Naive thymus-derived CD4-positive, alpha-beta T cell (primary cell): ENCODE data around the gene FUT4. TPM values are rescaled to one million over a fixed set of nuclear protein-coding genes. Genes with fewer than 3 reads are reported as not detected.
A peak's percentile ranks its signal among the peaks of the same experiment; 100 is the strongest.

Experiments
- ATAC-seq: fragments of 150-1000 bp; cut with Tn5 transposase; 2 replicates; pipeline ENCODE4 v1.10.0; 2021; ENCODE audit warnings: mild to moderate bottlenecking, moderate library complexity
- CTCF ChIA-PET: fragments of 350-600 bp; sonication (Branson Sonifier 250); formaldehyde crosslinking; loops from one replicate; lab custom pipeline; 2021; ENCODE audit warnings: antibody characterized with exemption; lab: Charles Lee
- POLR2A ChIA-PET: fragments of 350-600 bp; sonication (Branson Sonifier 250); formaldehyde crosslinking; loops from one replicate; lab custom pipeline; 2021; ENCODE audit warnings: antibody characterized with exemption, inconsistent platforms; lab: Charles Lee
- DNase-seq, 9 donors: peaks; one replicate each; pipeline versions ENCODE4 v3.0.0 to v3.0.0-alpha.2; 2020 to 2022; ENCODE audit warnings: mixed read lengths in 1 of 9
- H3K27ac ChIP-seq: one replicate; pipeline ENCODE4 v1.7.0; 2013; ENCODE audit warnings: mild to moderate bottlenecking, low read depth, low read length, moderate library complexity
- H3K27me3 ChIP-seq, 2 donors: one replicate each; pipeline ENCODE4 v1.7.0; 2013; ENCODE audit warnings: low read length in 2 of 2, mild to moderate bottlenecking in 2 of 2, moderate library complexity in 2 of 2; ENCODE audit not compliant: control insufficient read depth in 2 of 2, insufficient read depth in 2 of 2
- H3K36me3 ChIP-seq, 3 experiments: 1 replicate in 2 of 3; 2 replicates in 1 of 3; pipeline ENCODE4 v1.7.0; 2013; ENCODE audit warnings: low read length in 3 of 3, mild to moderate bottlenecking in 3 of 3, moderate library complexity in 1 of 3; ENCODE audit not compliant: insufficient read depth in 3 of 3, control insufficient read depth in 2 of 3
- H3K4me1 ChIP-seq, 2 donors: one replicate each; pipeline ENCODE4 v1.7.0; 2013; ENCODE audit warnings: low read length in 2 of 2, mild to moderate bottlenecking in 2 of 2, moderate library complexity in 1 of 2; ENCODE audit not compliant: control insufficient read depth in 2 of 2, insufficient read depth in 2 of 2
- H3K4me3 ChIP-seq: 2 replicates; pipeline ENCODE4 v1.7.0; 2013; ENCODE audit warnings: mild to moderate bottlenecking, low read length
- H3K9me3 ChIP-seq, 3 experiments: 1 replicate in 2 of 3; 2 replicates in 1 of 3; pipeline ENCODE4 v1.7.0; 2013; ENCODE audit warnings: low read length in 3 of 3; ENCODE audit not compliant: control insufficient read depth in 2 of 3
- H3K27ac Mint-ChIP-seq, 9 donors: one replicate each; pipeline ENCODE4 v1.8.0; 2020 to 2022; ENCODE audit warnings: mixed read lengths in 9 of 9, mild to moderate bottlenecking in 8 of 9, moderate library complexity in 5 of 9, inconsistent platforms in 2 of 9
- H3K27me3 Mint-ChIP-seq, 5 donors: one replicate each; pipeline ENCODE4 v1.8.0; 2021 to 2022; ENCODE audit warnings: mixed read lengths in 5 of 5, mild to moderate bottlenecking in 1 of 5
- H3K36me3 Mint-ChIP-seq, 5 donors: one replicate each; pipeline ENCODE4 v1.8.0; 2020 to 2022; ENCODE audit warnings: mixed read lengths in 5 of 5, mild to moderate bottlenecking in 3 of 5, inconsistent platforms in 1 of 5
- H3K4me1 Mint-ChIP-seq, 7 donors: one replicate each; pipeline ENCODE4 v1.8.0; 2020 to 2022; ENCODE audit warnings: mixed read lengths in 7 of 7, mild to moderate bottlenecking in 3 of 7, inconsistent platforms in 1 of 7
- H3K4me3 Mint-ChIP-seq, 10 donors: one replicate each; pipeline ENCODE4 v1.8.0; 2020 to 2022; ENCODE audit warnings: mild to moderate bottlenecking in 10 of 10, mixed read lengths in 10 of 10, moderate library complexity in 6 of 10, inconsistent platforms in 2 of 10
- H3K9me3 Mint-ChIP-seq, 11 donors: one replicate each; pipeline ENCODE4 v1.8.0; 2020 to 2022; ENCODE audit warnings: mixed read lengths in 11 of 11, mild to moderate bottlenecking in 4 of 11, inconsistent platforms in 1 of 11, moderate library complexity in 1 of 11
- intact Hi-C, 2 donors: fragments of 100-400 bp; cut with micrococcal nuclease; formaldehyde crosslinking; loops; one replicate each; pipeline ENCODE4 v1.15.1; 2023
- polyA plus RNA-seq, 2 donors: library from polyadenylated mRNA; unstranded; fragments of 300-500 nt; fragmentation: Illumina TruSeq; gene quantifications; one replicate each; pipeline ENCODE4 v1.2.3, GENCODE V29; 2021
- total RNA-seq, 6 experiments: library from RNA in 5 of 6; stranded (reverse) in 5 of 6; gene quantifications; 1 replicate in 5 of 6; 2 replicates in 1 of 6; pipeline ENCODE4 v1.2.3 and lab custom pipeline; 2021 to 2026

Gene FUT4
- total and polyA plus RNA-seq, 7 experiments from 2014 or later, result 1.4 to 10.2 (median 6.1) TPM

- Mint-ChIP-seq H3K27me3 (peaks cover 15 to 39% (median 17%) of the 10 kb centered on the region in 5 donors), H3K9me3 (no peaks in the 10 kb centered on the region), H3K27ac (no peak overlapping the region), H3K4me1 (peaks cover 0 to 2% (median under 1%) of the 10 kb centered on the region in 7 donors), H3K36me3 (no peaks in the 10 kb centered on the region), H3K4me3 (no peak overlapping the region)
- ATAC-seq (no peak), DNase-seq (no peak)
- Histone ChIP-seq H3K9me3 (no peaks in the 10 kb centered on the region), H3K27me3 (no peaks in the 10 kb centered on the region), H3K4me1 (no peaks in the 10 kb centered on the region), H3K4me3 (no peak overlapping the region), H3K27ac (no peak overlapping the region), H3K36me3 (no peaks in the 10 kb centered on the region)
- CTCF ChIA-PET, result interaction anchor here (0.6 kb wide), 1 partner anchor 777 kb away, joined by 4 read pairs; the partner anchor contains the start of gene C11orf54
- intact Hi-C loops, result loop anchor here in 1 of 2 donors (5.0 kb wide), 1 partner anchor 619 kb away; no protein-coding TSS in a partner anchor
- POLR2A ChIA-PET, result no interaction called here
Measured at GRCh38 chr11:94518300-94518699, 25.4 kb upstream of the FUT4 start.

GRCh38 chr11:94519478-94520084 is 24.1 kb upstream of the FUT4 start:
- no peak overlapping the region for H3K27ac ChIP-seq
- ChIA-PET POLR2A (no interaction called here), CTCF (interaction anchor here (0.8 to 1.4 kb wide), 2 partner anchors 14 to 29 kb away, joined by 3 to 5 read pairs; no protein-coding TSS in a partner anchor)
- Mint-ChIP-seq H3K27me3 (peaks cover 15 to 40% (median 21%) of the 10 kb centered on the region in 5 donors), H3K27ac (no peak overlapping the region), H3K4me1 (no peaks in the 10 kb centered on the region), H3K9me3 (no peaks in the 10 kb centered on the region), H3K4me3 (no peak overlapping the region), H3K36me3 (no peaks in the 10 kb centered on the region)
- H3K36me3 ChIP-seq, result no peaks in the 10 kb centered on the region
- no peak overlapping the region for H3K4me3 ChIP-seq
- H3K27me3 ChIP-seq, result no peaks in the 10 kb centered on the region
- intact Hi-C loops, result loop anchor here (1.0 to 5.0 kb wide), 10 partner anchors 23 to 1907 kb away; partner anchors contain the start of gene FUT4 (in 2 of the 2)
- DNase-seq (peak in 4 of 9 donors; percentile 18 to 41 (median 26)), ATAC-seq (peak; percentile 70)
- H3K9me3 ChIP-seq, result no peaks in the 10 kb centered on the region
- no peaks in the 10 kb centered on the region for H3K4me1 ChIP-seq

- peaks cover 3 to 31% (median 13%) of the 10 kb centered on the region in 5 donors for H3K27me3 Mint-ChIP-seq
- Histone ChIP-seq H3K27ac (no peak overlapping the region), H3K36me3 (no peaks in the 10 kb centered on the region), H3K9me3 (no peaks in the 10 kb centered on the region), H3K27me3 (no peaks in the 10 kb centered on the region), H3K4me3 (no peak overlapping the region), H3K4me1 (no peaks in the 10 kb centered on the region)
- ATAC-seq, result peak; percentile 51
- H3K4me3 Mint-ChIP-seq, result no peak overlapping the region
- H3K27ac Mint-ChIP-seq, result no peak overlapping the region
- no peaks in the 10 kb centered on the region for H3K9me3 Mint-ChIP-seq
- CTCF ChIA-PET, result interaction anchor here (0.6 to 1.6 kb wide), 2 partner anchors 75 to 1120 kb away, joined by 3 to 4 read pairs; no protein-coding TSS in a partner anchor
- H3K4me1 Mint-ChIP-seq, result no peaks in the 10 kb centered on the region
- intact Hi-C loops, result loop anchor here in 1 of 2 donors (2.0 kb wide), 1 partner anchor 21 kb away; the partner anchor contains the start of gene FUT4
- DNase-seq, result no peak
- POLR2A ChIA-PET, result interaction anchor here (0.7 kb wide), 1 partner anchor 1431 kb away, joined by 4 read pairs; no protein-coding TSS in a partner anchor
- no peaks in the 10 kb centered on the region for H3K36me3 Mint-ChIP-seq
Measured at GRCh38 chr11:94521684-94522083, 22.0 kb upstream of the FUT4 start.

- intact Hi-C loops, result no loop called here
Measured at GRCh38 chr11:94524341-94524740, 19.4 kb upstream of the FUT4 start.

GRCh38 chr11:94525546-94526324 is 18.0 kb upstream of the FUT4 start:
- Mint-ChIP-seq H3K27ac (no peak overlapping the region), H3K27me3 (peaks cover 11 to 51% (median 36%) of the 10 kb centered on the region in 5 donors), H3K36me3 (no peaks in the 10 kb centered on the region), H3K9me3 (no peaks in the 10 kb centered on the region), H3K4me1 (no peaks in the 10 kb centered on the region), H3K4me3 (no peak overlapping the region)
- Histone ChIP-seq H3K9me3 (no peaks in the 10 kb centered on the region), H3K27me3 (no peaks in the 10 kb centered on the region), H3K27ac (no peak overlapping the region), H3K36me3 (no peaks in the 10 kb centered on the region), H3K4me3 (no peak overlapping the region), H3K4me1 (no peaks in the 10 kb centered on the region)
- no peak for ATAC-seq
- ChIA-PET POLR2A (no interaction called here), CTCF (interaction anchor here (0.8 kb wide), 1 partner anchor 13 kb away, joined by 3 read pairs; the partner anchor contains the start of gene C11orf97)
- no peak for DNase-seq
- intact Hi-C loops, result no loop called here

More at GRCh38 chr11:94524341-94524740, 19.4 kb upstream of the FUT4 start:
- H3K4me3 Mint-ChIP-seq, result no peak overlapping the region
- H3K27ac Mint-ChIP-seq, result no peak overlapping the region
- peaks cover 11 to 44% (median 34%) of the 10 kb centered on the region in 5 donors for H3K27me3 Mint-ChIP-seq
- ChIA-PET POLR2A (no interaction called here), CTCF (no interaction called here)
- H3K9me3 ChIP-seq, result no peaks in the 10 kb centered on the region
- no peak overlapping the region for H3K4me3 ChIP-seq
- no peaks in the 10 kb centered on the region for H3K9me3 Mint-ChIP-seq
- ATAC-seq, result no peak
- H3K36me3 ChIP-seq, result no peaks in the 10 kb centered on the region
- no peaks in the 10 kb centered on the region for H3K27me3 ChIP-seq
- H3K36me3 Mint-ChIP-seq, result no peaks in the 10 kb centered on the region
- H3K4me1 Mint-ChIP-seq, result no peaks in the 10 kb centered on the region
- H3K4me1 ChIP-seq, result no peaks in the 10 kb centered on the region
- H3K27ac ChIP-seq, result no peak overlapping the region
- no peak for DNase-seq

- Mint-ChIP-seq H3K27me3 (peaks cover 11 to 56% (median 36%) of the 10 kb centered on the region in 5 donors), H3K36me3 (no peaks in the 10 kb centered on the region), H3K27ac (no peak overlapping the region), H3K9me3 (no peaks in the 10 kb centered on the region), H3K4me3 (no peak overlapping the region), H3K4me1 (no peaks in the 10 kb centered on the region)
- no peaks in the 10 kb centered on the region for H3K4me1 ChIP-seq
- no peaks in the 10 kb centered on the region for H3K36me3 ChIP-seq
- no peak overlapping the region for H3K27ac ChIP-seq
- CTCF ChIA-PET, result no interaction called here
- POLR2A ChIA-PET, result no interaction called here
- H3K4me3 ChIP-seq, result no peak overlapping the region
- H3K27me3 ChIP-seq, result no peaks in the 10 kb centered on the region
- no peaks in the 10 kb centered on the region for H3K9me3 ChIP-seq
- intact Hi-C loops, result no loop called here
- DNase-seq (no peak), ATAC-seq (no peak)
Measured at GRCh38 chr11:94526645-94527438, 16.9 kb upstream of the FUT4 start.
